ENCODE results near the gene MRPL49.
"Not testable (repeated sequence)": the region's sequence is repeated elsewhere in the genome, so short reads cannot be mapped to it uniquely, and the experiment has no call there.

MRPL49 gene

GRCh38 chr11:65134952-65135632 is 13.0 kb downstream of the MRPL49 start:
- DNase-seq, result peak; percentile 95

DNA sequence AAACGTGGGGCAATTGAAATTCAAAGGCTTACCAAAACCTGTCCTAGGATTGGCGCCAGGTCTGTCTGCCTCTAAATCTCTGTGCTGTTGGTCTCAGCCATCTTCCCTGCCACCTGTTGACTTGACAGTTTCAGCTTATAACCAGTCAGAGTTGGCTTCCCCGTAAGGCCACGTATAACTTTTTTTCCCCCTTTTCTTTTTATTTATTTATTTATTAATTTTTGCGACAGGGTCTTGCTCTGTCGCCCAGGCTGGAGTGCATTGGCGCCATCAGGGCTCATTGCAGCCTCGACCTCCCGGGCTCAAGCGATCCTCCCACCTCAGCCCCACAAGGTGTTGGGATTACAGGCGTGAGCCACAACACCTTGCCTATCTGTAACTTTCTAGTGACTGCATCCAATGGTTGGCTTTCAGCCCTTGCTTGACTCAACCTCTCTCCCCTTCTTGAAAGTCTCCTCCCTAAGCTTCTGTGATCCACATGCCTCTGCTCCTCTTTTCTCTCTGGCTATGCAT is 13.6 kb downstream of the MRPL49 start:
- DNase-seq, result no peak

DNA sequence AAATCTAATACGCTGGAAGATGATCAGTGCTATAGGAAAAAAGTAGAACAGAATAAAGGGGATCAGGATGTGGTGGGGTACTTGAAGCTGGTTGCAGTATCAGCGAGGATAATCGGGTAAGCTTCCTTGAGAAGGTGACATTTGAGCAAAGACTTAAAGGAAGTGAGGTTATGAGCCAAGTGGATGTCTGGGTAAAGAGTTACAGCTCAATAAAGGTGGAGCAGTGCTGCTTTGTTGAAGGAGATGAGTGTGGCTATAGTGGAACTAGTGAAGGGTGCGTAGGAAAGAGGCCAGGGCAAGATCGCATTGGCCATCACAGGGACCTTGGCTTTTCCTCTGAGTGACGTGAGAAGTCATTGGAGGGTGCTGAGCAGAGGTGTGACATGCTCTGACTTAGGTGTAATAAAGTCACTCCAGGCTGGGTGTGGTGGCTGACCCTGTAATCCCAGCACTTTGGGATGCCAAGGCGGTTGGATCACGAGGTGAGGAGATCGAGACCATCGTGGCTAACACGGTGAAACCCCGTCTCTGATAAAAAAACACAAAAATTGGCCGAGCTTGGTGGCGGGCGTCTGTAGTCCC is 14.5 kb downstream of the MRPL49 start:
- DNase-seq, result no peak

- no peak for DNase-seq
Observed at GRCh38 chr11:65141896-65142494, 19.9 kb downstream of the MRPL49 start.

DNA sequence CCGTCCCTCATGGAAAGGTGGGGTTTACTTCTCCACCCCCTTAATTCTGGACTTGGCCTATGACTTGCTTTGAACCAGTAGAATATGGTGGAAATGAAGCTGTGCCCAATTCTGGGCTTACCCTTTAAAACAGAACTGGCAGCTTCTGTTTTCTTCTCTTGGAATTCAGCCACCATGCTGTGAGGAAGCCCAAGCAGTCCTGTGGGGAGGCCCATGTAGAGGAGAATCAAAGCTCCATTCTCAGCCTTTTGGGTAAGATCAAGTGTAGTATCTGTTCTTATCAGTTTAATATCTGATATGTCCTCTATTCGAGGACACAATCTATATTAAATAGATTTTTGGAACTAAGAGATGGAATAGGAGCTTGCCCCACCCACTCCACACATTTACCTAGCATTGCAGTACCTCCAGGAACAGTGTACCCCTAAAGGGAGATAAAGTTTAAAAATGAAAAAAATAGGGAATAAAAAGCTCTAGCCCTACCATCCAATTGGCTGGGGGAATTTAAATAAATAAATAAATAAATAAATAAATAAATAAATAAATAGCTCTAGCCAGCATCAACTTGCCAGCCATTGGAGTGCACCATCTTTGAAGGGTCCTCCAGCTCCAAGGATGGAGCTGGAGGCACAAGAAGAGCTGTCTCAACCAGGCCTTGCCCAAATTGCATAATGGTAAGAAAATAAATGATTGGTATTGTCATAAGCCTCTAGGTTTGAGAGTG is 25.4 kb downstream of the MRPL49 start:
- DNase-seq, result no peak

DNA sequence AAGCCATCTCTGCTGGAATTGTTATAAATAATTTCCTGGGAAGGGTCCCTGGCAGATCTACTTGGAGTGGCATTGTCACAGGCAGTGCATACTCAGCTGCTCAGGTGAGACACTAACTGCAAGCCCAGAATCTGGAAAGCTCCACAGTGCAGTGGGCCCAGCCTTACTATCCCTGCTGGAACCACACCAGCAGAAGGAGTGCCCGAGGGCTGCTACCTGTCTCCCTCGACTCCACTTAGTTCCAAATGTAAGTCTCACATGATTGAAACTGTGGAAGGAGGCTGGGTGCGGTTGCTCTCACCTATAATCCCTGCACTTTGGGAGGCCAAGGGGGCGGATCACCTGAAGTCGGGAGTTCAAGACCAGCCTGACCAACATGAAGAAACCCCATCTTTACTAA is 26.5 kb downstream of the MRPL49 start:
- DNase-seq, result no peak

DNA sequence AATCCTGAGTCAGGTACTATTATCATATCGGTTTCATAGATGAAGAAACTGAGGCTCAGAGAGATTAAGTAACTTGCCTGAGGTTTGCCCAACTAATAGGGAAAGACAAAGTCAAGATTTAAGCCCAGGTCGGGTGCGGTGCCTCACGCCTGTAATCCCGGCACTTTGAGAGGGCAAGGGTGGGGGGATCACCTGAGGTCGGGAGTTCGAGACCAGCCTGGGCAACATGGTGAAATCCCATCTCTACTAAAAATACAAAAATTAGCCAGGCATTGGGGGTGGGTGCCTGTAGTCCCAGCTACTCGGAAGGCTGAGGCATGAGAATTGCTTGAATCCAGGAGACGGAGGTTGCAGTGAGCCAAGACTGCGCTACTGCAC is 28.0 kb downstream of the MRPL49 start:
- not testable (repeated sequence) for DNase-seq

GRCh38 chr11:65150509-65151299 is 28.6 kb downstream of the MRPL49 start:
- DNase-seq, result peak; percentile 83

- no peak for DNase-seq
Observed at GRCh38 chr11:65151331-65151899, 29.3 kb downstream of the MRPL49 start.

- DNase-seq, result no peak
Observed at GRCh38 chr11:65152122-65152521, 30.0 kb downstream of the MRPL49 start.

DNA sequence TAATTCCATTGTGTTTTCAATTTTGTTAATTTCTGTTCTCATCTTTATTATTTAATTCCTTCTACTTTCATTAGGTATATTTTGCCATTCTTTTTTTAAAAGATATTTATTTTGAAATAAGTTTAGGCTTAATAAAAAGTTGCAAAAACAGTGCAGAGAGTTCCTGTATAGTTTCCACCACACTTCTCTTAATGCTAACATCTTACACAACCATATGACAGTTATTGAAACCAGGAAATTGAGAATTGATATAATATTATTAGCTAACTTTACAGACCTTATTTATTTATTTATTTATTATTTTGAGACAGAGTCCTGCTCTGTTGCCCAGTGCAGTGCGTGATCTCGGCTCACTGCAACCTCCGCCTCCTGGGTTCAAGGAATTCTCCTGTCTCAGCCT is 34.1 kb downstream of the MRPL49 start:
- DNase-seq, result no peak

- DNase-seq, result no peak
Observed at GRCh38 chr11:65156926-65157325, 34.8 kb downstream of the MRPL49 start.

DNA sequence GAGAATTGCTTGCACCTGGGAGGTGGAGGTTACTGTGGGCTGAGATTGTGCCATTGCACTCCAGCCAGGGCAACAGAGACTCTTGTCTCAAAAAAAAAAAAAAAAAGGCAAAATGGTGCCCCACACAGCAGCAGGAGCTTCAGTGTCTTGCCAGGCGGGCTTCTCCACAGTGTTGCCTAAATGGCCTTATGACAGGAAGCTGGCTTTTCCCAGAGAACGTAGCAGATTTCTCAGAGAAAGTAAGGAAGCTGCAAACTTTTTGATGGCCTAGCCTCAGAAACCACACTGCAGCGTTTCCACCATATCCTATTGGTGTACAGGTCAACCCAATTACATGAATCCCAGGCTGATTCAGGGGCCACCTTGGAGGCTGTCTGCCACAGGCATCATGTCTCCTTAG is 35.2 kb downstream of the MRPL49 start:
- DNase-seq, result no peak

- no peak for DNase-seq
Observed at GRCh38 chr11:65159012-65159411, 36.9 kb downstream of the MRPL49 start.

GRCh38 chr11:65160643-65161042 is 38.5 kb downstream of the MRPL49 start:
- DNase-seq, result no peak

GRCh38 chr11:65163684-65164083 is 41.6 kb downstream of the MRPL49 start:
- DNase-seq, result no peak

GRCh38 chr11:65165410-65166317 is 43.5 kb downstream of the MRPL49 start:
- DNase-seq, result peak; percentile 39

GRCh38 chr11:65166893-65167292 is 44.8 kb downstream of the MRPL49 start:
- no peak for DNase-seq

DNA sequence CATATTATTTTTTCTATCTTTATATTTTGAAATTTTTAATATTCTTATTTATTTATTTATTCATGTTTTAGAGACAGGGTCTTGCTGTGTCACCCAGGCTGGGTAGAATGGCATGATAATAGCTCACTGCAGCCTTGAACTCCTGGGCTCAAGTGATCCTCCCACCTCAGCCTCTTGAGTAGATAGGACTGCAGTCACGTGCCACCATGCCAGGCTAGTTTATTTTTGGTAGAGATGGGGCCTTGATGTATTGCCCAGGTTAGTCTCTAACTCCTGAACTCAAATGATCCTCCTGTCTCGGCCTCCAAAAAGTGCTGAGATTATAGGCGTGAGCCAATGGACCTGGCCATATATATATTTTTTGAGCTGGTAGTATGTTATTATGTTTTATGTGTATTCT is 45.5 kb downstream of the MRPL49 start:
- DNase-seq, result no peak

DNA sequence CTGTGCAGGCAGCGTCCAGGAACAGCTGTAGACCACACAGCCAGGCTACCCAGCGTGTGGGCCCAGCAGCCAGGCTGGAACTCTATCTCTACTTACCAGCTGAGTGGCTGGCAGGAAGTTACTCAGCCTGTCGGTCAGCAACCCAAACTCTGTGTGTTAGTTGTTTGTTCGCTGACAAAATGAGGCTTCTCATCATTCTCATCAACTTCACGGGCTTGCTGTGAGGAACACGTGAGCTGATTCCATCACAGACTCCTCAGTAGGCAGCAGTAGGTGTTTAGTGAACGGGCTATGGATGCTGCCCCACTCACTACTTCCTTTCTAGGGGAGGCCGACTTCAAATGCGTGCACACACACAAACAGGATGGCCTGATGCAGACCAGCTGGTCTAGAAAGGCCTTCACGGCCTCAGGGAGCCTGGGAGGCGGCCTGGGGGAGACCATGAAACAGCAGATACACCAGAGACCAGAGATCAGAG is 47.1 kb downstream of the MRPL49 start:
- DNase-seq, result no peak

DNA sequence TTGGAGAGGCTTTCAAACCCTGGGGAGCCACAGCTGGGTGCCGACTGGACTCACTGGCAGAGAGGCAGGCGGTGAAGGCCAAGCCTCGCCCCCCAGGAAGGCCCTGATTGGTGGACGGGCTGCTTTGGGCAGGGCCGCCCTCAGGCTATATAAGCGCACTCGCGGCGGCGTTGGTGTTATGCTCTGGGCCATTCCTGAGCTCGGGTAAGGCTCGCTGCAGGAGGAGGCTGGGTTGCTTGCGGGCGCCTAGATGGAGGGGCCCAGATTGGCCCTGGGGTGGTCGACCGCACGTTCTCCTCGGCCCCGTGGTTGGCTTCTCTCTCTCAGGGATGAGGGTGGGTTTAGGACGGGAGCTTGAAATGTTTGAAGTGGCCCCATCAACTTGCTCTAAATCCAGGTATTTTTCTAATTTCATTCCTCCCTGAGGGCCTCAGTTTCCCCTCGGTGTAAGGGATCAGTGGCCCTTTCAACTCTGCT is 48.0 kb downstream of the MRPL49 start, which contains the start of gene SPDYC:
Gene SPDYC, plus strand, starts transcription at position 176 of the 477 bp plus-strand sequence. CDS start 1,125 bp downstream, outside the sequence.
- DNase-seq, result no peak
